Fibroblast of lung (primary cell): ENCODE data around the gene C13orf42. TPM values are rescaled to one million over a fixed set of nuclear protein-coding genes. Genes with fewer than 3 reads are reported as not detected.

Source experiments
- DNase-seq, 2 donors: peaks; one replicate each; pipeline versions ENCODE4 v3.0.0 to v3.0.0-alpha.2; 2010; ENCODE audit warnings: low read depth in 2 of 2
- H2AFZ ChIP-seq: 2 replicates; pipeline ENCODE4 v1.5.1; 2012; ENCODE audit warnings: low read length, control low read depth, inconsistent platforms
- H3K27ac ChIP-seq: 2 replicates; pipeline ENCODE4 v1.5.1; 2011; ENCODE audit warnings: low read length, control low read depth; ENCODE audit not compliant: insufficient read depth
- H3K27me3 ChIP-seq: 2 replicates; pipeline ENCODE4 v1.5.1; 2011; ENCODE audit warnings: mild to moderate bottlenecking, low read length; ENCODE audit not compliant: control insufficient read depth, insufficient read depth
- H3K36me3 ChIP-seq: 2 replicates; pipeline ENCODE4 v1.5.1; 2011; ENCODE audit warnings: low read length; ENCODE audit not compliant: control insufficient read depth, insufficient read depth
- H3K4me1 ChIP-seq: 2 replicates; pipeline ENCODE4 v1.5.1; 2011; ENCODE audit warnings: low read length; ENCODE audit not compliant: control insufficient read depth, insufficient read depth; ENCODE audit errors: extremely low read depth
- H3K4me2 ChIP-seq: 2 replicates; pipeline ENCODE4 v1.5.1; 2011; ENCODE audit warnings: low read length, control low read depth; ENCODE audit not compliant: insufficient read depth; ENCODE audit errors: extremely low read depth
- H3K4me3 ChIP-seq, 4 experiments: fragments of 200-600 bp in 1 of 4; sonication (generic) in 1 of 4; replicated peaks in 1 of 4; 2 replicates each; pipeline ENCODE4 v1.5.1; 2011 to 2016; ENCODE audit warnings: low read length in 4 of 4, low read depth in 3 of 4, mild to moderate bottlenecking in 3 of 4, control low read depth in 2 of 4, inconsistent platforms in 1 of 4, mixed read lengths in 1 of 4; ENCODE audit not compliant: insufficient read depth in 1 of 4; ENCODE audit errors: control extremely low read depth in 1 of 4
- H3K79me2 ChIP-seq: 2 replicates; pipeline ENCODE4 v1.5.1; 2012; ENCODE audit warnings: mild to moderate bottlenecking, low read length, inconsistent platforms; ENCODE audit not compliant: control insufficient read depth, insufficient read depth
- H3K9ac ChIP-seq: 2 replicates; pipeline ENCODE4 v1.5.1; 2011; ENCODE audit warnings: mild to moderate bottlenecking, low read length, control low read depth; ENCODE audit not compliant: insufficient read depth
- H3K9me3 ChIP-seq: 2 replicates; pipeline ENCODE4 v1.5.1; 2012; ENCODE audit warnings: low read depth, low read length; ENCODE audit not compliant: control insufficient read depth, insufficient read depth
- H4K20me1 ChIP-seq: 2 replicates; pipeline ENCODE4 v1.5.1; 2011; ENCODE audit warnings: low read length; ENCODE audit not compliant: control insufficient read depth, insufficient read depth; ENCODE audit errors: extremely low read depth
- CTCF ChIP-seq, 2 donors: IDR thresholded peaks in 1 of 2; conservative IDR thresholded peaks in 1 of 2; 1 replicate in 1 of 2; 2 replicates in 1 of 2; pipeline ENCODE4 v1.5.1; 2011 to 2012; ENCODE audit warnings: low read length in 2 of 2, control low read depth in 1 of 2, inconsistent platforms in 1 of 2, low read depth in 1 of 2, mild to moderate bottlenecking in 1 of 2
- EZH2 ChIP-seq: IDR thresholded peaks from 2 replicates; pipeline ENCODE4 v1.5.1; 2012; ENCODE audit warnings: low read length, control low read depth, mild to moderate bottlenecking; ENCODE audit errors: missing control alignments
- polyA plus RNA-seq, 2 donors: library from polyadenylated mRNA; depleted of rRNA in 1 of 2; stranded (reverse) in 1 of 2; unstranded in 1 of 2; fragments of >200 nt; gene quantifications; 2 replicates each; pipeline ENCODE4 v1.2.1, GENCODE V29; 2011 to 2012; ENCODE audit warnings: missing spikeins in 1 of 2
- total RNA-seq: library from RNA; depleted of rRNA; stranded (reverse); fragments of >200 nt; gene quantifications from 2 replicates; pipeline ENCODE4 v1.2.1, GENCODE V29; 2014

The C13orf42 gene
- total and polyA plus RNA-seq, 2 donors (not counting 1 experiment from before 2014, with no cell fraction given), result not detected

DNA sequence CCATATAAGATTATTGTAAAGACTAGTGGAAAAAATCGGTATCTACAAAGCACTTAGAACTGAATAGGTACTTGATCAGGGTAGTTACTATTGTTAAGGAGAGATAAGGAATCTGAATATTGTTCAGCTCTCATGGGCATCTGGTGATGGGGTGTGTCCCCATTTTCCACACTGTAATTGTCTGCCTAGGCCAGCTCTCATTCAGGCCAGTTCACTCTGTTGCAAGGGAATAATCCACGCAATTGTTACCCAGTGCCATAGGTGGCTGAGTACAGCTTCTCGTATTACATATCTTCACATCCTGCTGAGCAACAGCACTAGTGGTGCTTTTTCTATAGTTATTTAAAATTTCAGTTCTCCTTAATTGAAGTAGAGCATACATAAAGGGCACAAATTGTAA lies 45.6 kb upstream of the C13orf42 start:
- H3K9me3 ChIP-seq, result no peaks in the 10 kb centered on the region
- no peak for DNase-seq
- no peak overlapping the region for H3K9ac ChIP-seq
- H3K4me3 ChIP-seq, result no peak overlapping the region
- H3K27ac ChIP-seq, result no peak overlapping the region
- no peaks in the 10 kb centered on the region for H3K36me3 ChIP-seq
- H3K4me1 ChIP-seq, result no peaks in the 10 kb centered on the region
- H2AFZ ChIP-seq, result no peak overlapping the region
- H3K79me2 ChIP-seq, result no peaks in the 10 kb centered on the region
- no peaks in the 10 kb centered on the region for H4K20me1 ChIP-seq
- no peak for TF ChIP-seq CTCF (conservative IDR thresholded peaks at IDR 0.05 in 1 of 2, IDR thresholded peaks at IDR 0.05 in 1 of 2; ENCODE audit: low read depth in 1 of 2, low read length in 2 of 2)
- no peak for TF ChIP-seq EZH2
- no peaks in the 10 kb centered on the region for H3K27me3 ChIP-seq
- H3K4me2 ChIP-seq, result no peak overlapping the region

- no peaks in the 10 kb centered on the region for H4K20me1 ChIP-seq
- no peaks in the 10 kb centered on the region for H3K4me1 ChIP-seq
- DNase-seq, result no peak
- no peak overlapping the region for H3K4me2 ChIP-seq
- no peaks in the 10 kb centered on the region for H3K79me2 ChIP-seq
- H3K9me3 ChIP-seq, result no peaks in the 10 kb centered on the region
- no peak overlapping the region for H3K4me3 ChIP-seq
- H3K36me3 ChIP-seq, result no peaks in the 10 kb centered on the region
- H3K9ac ChIP-seq, result no peak overlapping the region
- H3K27me3 ChIP-seq, result no peaks in the 10 kb centered on the region
- H2AFZ ChIP-seq, result no peak overlapping the region
- TF ChIP-seq CTCF (conservative IDR thresholded peaks at IDR 0.05 in 1 of 2, IDR thresholded peaks at IDR 0.05 in 1 of 2; ENCODE audit: low read depth in 1 of 2, low read length in 2 of 2) (no peak), EZH2 (no peak)
- H3K27ac ChIP-seq, result no peak overlapping the region
Observed at GRCh38 chr13:51155776-51156515, 44.9 kb upstream of the C13orf42 start.

DNA sequence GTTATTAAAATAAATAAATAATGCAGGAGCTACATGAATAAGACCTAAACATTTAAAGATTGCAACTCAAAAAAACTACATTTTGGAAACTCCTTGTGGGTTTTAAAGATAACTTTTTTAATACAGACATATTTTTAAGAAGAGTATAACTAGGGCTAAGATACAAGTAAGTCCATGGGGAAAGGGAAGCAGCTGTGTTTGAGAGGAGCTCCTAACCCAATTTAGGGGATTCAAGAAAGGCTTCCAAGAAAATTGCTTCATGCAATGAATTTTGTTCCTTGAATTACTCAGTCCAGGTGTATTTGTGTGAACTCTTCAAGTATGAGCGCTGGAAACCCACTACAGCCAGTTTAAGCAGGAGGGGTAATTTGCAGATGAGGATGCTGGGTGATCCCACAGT lies 44.1 kb upstream of the C13orf42 start:
- Histone ChIP-seq H3K4me1 (no peaks in the 10 kb centered on the region), H3K36me3 (no peaks in the 10 kb centered on the region), H3K9ac (no peak overlapping the region), H3K4me3 (no peak overlapping the region), H2AFZ (no peak overlapping the region), H3K79me2 (no peaks in the 10 kb centered on the region), H3K4me2 (no peak overlapping the region), H3K27ac (no peak overlapping the region), H4K20me1 (no peaks in the 10 kb centered on the region), H3K27me3 (no peaks in the 10 kb centered on the region), H3K9me3 (no peaks in the 10 kb centered on the region)
- TF ChIP-seq EZH2, result no peak
- TF ChIP-seq CTCF (conservative IDR thresholded peaks at IDR 0.05 in 1 of 2, IDR thresholded peaks at IDR 0.05 in 1 of 2; ENCODE audit: low read depth in 1 of 2, low read length in 2 of 2), result no peak
- DNase-seq, result no peak
